HG02642 (cell line): ENCODE measurements around the gene DLEC1.

Source experiments
- ATAC-seq: cut with Tn5 transposase; IDR thresholded peaks from one replicate; pipeline ENCODE4 v1.9.1; 2021; ENCODE audit warnings: mild to moderate bottlenecking; ENCODE audit not compliant: unreplicated experiment, poor library complexity

The DLEC1 gene

DNA sequence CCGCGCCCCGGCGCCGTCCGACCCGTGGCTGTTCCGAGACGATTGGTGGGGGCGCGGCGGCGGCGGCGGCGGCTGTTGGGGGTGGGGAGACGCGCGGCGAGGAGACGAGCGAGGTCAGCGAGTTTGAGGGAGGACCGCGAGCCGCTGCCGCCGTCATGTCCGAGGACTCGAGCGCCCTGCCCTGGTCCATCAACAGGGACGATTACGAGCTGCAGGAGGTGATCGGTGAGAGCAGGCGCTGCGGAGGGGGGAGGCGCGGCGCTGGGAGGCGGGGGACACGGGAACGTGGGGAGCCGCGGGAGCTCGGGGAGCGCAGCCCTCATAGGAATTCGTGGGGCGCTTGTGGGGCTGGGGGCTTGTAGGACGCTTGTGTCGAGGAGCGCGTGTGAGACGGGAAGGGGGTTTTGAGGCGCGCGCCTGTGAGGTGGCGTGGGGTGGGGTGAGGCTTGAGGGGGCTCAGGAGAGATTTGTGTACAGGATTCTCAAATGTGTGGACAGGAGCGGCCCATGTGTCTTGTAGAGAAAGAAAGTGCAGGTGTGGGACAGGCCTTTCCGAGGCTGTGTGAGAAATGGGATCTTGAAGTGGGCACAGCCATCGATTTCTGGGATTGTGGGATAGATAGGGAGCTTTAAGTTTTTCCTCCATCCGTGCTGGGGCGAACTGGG lies 126.8 kb downstream of the DLEC1 start:
- ATAC-seq = no peak

DNA sequence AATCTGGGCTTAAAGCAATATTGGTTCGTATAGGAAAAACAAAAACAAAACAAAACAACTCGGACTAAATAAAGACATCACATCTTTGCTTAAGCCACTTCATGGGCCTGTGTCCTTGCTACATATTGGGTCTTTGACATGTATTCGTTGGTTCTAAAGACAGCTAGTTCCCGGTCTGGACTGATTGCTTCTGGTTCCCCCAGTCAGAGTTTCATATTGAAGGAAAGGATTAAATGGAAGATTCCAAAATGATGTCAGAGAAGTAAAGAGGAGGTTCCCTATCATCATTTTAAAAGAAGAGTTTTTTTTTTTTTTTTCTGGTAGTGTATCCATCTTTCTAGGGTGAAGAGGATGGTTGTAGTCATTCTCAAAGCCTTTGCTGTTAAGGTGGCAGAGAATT lies 128.6 kb downstream of the DLEC1 start:
- no peak for ATAC-seq

DNA sequence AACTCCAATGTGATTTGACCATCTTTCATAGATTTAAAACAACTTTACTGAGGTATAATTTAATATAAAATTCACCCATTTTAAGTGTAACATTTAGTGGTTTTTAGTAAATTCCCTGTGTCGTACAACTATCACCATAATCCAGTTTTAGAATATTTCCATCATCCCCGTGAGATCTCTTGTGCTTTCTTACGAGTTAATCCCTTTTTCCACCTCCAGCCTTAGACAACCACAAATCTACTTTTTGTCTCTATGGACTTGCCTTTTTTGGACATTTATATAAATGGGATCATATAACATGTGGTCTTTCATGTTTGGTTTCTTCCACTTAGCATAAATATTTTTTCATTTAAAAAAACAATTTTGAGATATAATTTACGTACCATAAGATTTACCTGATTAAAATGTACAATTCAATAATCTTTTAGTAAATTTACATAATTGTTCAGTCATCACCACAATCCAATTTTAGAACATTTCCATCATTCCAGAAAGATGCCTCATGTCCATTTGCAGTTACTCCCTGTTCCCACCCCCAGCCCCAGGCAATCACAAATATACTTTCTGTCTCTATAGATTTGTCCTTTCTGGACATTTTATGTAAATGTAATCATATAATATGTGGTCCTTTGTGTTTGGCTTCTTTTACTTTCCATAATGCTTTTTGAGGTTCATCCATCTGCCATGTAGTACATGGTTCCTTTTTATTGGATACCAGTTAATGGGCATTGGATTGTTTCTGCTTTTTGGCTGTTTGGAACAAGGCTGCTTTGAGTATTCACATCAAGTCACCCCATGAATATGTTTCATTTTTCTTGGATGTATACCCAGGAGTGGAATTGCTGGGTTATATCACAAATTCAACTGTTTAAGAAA lies 129.4 kb downstream of the DLEC1 start:
- no peak for ATAC-seq

DNA sequence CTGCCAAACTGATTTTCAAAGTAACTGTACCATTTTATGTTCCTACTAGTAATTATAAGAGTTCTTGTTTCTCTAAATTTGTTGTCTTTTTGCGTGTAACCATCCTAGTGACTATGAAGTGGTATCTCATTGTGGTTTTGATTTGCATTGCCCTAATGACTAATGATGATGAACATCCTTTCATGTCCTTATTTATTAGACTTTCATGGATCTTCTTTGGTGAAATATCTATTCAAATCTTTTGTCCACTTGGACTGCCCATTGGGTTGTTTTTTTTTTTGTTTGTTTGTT lies 130.0 kb downstream of the DLEC1 start:
- no peak for ATAC-seq

DNA sequence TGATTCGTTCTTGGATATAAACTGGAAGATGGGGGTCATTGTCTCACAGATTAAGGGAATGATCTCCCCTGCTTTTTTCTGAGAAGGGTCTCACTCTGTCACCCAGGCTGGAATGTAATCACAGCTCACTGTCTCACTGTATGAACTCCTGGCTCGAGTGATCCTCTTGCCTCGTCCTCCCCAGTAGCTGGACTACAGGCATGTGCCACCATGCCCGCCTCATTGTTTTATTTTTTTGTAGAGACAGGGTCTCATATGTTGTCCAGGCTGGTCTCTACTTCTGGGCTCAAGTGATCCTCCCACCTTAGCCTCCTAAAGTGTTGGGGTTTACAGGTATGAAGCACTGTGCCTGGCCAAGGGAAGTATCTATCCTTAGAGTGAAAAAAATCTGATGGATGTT lies 131.7 kb downstream of the DLEC1 start:
- no peak for ATAC-seq

DNA sequence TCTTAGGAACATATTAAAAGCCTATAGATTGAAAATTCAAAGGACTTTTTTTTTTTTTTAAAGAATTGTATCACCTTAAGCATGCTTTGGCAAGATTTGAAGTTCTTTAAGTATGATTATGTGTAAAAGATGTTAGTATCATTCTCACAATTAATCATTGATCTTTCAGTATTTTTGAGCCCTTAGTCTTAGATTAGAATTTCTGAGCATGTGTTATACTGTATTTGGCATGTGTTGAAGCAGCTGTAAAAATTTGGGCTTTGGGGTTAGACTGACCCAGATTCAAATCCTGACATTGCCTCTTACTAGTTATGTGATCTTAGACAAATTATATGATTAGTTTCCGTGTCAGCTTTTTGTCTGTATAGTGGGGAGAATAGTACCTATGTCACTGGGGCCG lies 132.6 kb downstream of the DLEC1 start:
- ATAC-seq = no peak
